CD4-positive, alpha-beta T cell treated with Interferon alpha-2 for 1 hour (primary cell): ENCODE measurements around the gene AIDA.
A peak's percentile ranks its signal among the peaks of the same experiment; 100 is the strongest.
"Not testable (repeated sequence)": the region's sequence is repeated elsewhere in the genome, so short reads cannot be mapped to it uniquely, and the experiment has no call there.

Source experiments
- DNase-seq, 2 donors: peaks; one replicate each; pipeline ENCODE4 v3.0.0-alpha.2; 2020 to 2022

AIDA gene, protein sequence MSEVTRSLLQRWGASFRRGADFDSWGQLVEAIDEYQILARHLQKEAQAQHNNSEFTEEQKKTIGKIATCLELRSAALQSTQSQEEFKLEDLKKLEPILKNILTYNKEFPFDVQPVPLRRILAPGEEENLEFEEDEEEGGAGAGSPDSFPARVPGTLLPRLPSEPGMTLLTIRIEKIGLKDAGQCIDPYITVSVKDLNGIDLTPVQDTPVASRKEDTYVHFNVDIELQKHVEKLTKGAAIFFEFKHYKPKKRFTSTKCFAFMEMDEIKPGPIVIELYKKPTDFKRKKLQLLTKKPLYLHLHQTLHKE

GRCh38 chr1:222712253-222713090, at the start of gene AIDA, which contains the start of gene BROX:
TSS of gene AIDA (minus strand) at chr1:222712491. CDS start at chr1:222712317, 174 bp downstream.
TSS of gene BROX (plus strand) at chr1:222712564. CDS start at chr1:222715700, 3,136 bp downstream.
- peak; percentile 91 to 95 for DNase-seq

- no peak for DNase-seq
Measured at GRCh38 chr1:222761083-222761482, 48.8 kb upstream of the AIDA start.

GRCh38 chr1:222759451-222760035, 47.3 kb upstream of the AIDA start:
- DNase-seq = no peak

DNA sequence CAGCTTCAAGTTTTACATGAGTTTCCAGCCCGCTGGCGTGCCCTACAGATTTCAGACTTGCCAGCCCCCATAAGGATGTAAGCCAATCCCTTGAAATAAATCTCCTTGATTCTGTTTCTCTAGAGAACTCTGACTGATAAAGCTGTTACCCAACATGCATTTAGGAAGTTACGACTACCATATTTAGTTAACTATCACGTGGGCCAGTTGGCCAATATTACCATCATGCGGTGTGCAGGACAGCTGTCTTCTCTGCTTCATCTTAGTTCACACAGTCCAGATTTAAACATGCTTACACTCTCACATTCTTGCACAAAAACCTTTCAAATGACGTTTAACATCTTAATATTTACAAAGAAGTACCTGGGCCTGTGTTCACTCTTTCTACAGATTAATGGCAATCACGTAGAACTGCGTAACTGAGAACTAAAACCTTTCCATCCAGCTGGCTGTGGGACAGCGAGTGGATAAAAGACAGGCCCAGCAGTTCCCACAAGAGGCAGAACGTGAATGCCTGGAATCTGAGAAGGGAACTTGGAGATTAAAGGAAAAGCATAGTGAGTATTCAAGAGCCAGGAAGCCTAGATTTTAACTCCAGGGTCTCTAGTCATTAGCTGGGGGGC, 45.5 kb upstream of the AIDA start:
- DNase-seq = no peak

DNA sequence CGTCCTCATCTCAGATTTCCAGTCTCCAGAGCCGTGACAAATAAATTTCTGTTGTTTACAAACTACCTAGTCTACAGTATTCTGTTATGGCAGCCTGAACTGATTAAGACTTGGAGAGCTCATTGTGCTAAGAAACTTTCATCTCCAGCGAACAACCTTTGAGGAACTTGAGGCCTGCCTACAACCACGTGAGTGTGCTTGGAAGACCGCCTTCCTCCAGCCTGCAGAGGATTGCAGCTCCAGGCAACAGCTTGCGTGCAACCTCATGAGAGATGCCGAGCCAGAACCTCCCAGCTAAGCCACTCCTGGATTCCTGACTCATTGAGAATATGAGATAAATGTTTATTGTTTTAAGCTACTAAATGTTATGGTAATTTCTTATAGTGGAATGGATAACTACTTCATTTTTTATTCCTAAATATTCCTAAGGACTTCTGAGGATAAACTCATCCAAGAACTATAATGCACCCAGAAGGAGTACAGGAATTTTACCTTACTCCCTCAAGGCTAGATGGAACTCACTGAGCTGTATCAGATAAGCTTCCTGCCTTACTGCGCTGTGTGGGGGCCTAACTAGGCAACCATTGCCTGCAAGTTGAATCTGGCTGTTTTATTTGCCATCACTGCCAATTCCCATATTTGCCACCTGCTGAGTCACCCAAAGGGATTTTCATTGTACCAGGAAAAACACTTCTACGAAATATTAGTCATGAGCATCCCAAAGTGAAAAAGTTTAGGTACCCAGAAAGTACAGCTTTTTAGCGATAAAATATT, 42.3 kb upstream of the AIDA start:
- DNase-seq = no peak

DNA sequence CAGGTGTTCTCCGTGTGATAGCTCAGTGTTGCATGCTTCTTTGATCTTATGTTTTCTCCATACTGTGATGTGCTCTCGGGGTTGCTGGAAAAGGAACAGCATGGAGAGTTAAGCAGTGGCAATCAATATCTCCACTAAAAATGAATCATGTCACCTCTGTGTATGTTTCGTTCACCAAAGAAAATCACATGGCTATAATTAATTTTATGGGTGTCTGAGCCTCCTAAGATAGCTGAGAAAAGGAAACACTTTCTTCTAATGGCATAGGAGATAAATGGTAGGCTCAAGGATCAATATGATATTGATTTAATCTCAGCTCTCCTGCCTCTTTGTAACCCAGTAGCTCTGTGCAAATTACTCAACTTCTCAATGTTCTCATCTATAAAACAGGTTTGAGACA, 39.0 kb upstream of the AIDA start:
- DNase-seq = no peak

DNA sequence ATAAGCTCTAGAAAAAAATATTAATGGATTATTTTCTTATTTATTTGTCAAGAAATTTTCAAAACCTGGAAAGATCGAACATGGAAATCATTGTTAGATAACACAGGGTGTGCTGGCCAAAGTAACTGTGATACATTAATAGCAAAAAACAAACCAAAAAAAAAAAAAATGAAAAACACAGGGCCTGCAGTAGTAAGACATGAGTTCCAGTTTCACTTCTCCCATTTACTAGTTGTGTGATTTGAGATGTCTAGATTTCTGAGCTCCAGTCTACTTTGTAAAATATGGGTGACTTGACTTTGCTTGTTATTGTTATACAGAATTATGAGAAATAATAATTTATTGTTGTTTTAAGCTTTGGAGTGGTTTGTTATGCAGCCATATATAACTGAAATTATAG, 38.4 kb upstream of the AIDA start:
- DNase-seq = no peak

DNA sequence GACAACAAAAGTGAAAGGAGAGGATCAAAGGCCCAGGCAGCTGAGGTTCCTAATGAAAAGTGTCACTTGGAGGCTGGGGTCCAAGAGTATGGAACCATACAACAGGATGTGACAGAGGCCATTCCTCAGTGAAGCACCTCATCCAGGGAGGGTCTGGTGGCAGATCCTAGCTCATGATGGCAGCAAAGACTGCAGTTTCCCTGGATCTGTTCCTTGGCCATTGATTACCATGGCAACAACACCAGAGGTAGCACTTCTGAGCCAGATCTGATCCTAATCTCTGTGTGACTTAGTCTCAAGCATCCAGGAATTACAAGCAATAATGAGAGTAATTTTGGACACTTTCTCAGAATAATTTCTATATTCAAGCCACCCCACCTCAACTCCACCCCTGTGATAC, 37.6 kb upstream of the AIDA start:
- DNase-seq = no peak

DNA sequence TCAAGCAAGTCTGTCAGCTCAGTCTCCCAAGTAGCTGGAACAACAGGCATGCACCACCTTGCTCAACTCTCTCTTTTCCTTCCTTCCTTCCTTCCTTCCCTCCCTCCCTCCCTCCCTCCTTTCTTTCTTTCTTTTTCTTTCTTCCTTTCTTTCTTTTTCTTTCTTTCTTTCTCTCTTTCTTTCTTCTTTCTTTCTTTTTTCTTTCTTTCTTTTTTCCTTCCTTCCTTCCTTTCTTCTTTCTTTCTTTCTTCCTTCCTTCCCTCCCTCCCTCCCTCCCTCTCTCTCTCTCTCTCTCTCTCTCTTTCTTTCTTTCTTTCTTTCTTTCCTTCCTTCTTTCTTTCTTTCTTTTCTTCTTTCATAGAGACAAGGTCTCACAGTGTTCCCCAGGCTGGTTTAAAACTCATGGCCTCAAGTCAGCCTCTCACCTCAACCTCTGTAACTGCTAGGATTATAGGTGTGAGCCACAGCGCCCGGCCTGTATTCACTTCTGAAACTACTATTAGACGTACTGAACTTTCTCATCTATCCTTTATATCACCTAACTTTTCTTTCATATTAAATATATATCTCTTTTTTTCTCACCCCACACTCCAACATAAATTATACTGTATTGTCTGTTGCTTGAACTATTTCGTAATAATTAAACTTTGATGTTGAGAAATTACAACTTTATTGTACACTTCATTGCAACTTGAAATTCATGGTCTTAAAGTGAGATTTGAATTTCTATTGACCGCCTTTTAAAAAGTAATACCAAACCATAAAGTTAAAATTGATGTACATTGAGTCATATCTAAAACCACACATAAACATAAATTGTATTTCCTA, 29.6 kb upstream of the AIDA start:
- DNase-seq = not testable (repeated sequence)

GRCh38 chr1:222739929-222740328, 27.6 kb upstream of the AIDA start:
- no peak for DNase-seq

GRCh38 chr1:222739465-222739864, 27.2 kb upstream of the AIDA start:
- no peak for DNase-seq

GRCh38 chr1:222736972-222737371, 24.7 kb upstream of the AIDA start, which contains the start of gene FAM177B:
TSS of gene FAM177B (plus strand) at chr1:222737202. CDS start at chr1:222746546, 9,344 bp downstream.
- no peak for DNase-seq

GRCh38 chr1:222736470-222736869, 24.2 kb upstream of the AIDA start:
- no peak for DNase-seq

DNA sequence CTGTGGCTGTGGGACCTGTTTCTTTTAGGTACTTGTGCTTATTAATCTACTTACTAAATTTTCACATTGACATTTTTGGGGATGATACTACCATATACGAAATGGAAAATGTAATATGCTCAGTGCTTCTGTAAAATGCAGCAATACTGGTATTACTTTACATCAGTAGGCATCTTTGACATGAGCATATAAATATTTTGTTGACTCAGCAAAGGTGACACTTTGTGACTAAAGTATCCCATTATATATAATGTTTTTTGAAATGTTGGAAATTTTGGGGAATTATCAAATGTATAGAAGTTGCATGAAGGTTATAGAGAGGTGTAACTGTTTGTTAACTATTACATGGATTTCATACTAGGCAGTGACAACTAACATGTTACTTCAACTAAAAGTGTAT, 22.4 kb upstream of the AIDA start:
- no peak for DNase-seq

- no peak for DNase-seq
Measured at GRCh38 chr1:222732216-222733159, 20.2 kb upstream of the AIDA start.

- no peak for DNase-seq
Measured at GRCh38 chr1:222730866-222731265, 18.6 kb upstream of the AIDA start.

GRCh38 chr1:222728746-222729145, 16.5 kb upstream of the AIDA start:
- DNase-seq = no peak

DNA sequence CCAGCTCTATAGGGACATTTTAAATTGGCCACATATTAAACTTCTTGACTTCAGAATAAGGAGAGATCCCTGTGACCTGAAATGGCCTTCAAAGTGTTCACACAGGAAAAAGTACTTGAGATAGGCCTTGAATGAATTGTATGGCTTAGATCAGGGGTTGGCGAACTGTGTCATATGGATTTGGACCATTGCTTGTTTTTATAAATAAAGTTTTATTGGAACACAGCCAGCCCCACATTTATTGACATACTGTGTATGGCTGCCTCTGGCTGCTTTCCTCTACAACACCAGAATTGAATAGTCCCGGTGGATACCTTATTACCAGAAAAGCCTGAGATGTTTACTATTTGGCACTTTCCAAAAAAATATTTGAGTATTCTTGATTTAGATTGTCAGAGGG, 4.1 kb upstream of the AIDA start:
- DNase-seq = no peak

GRCh38 chr1:222713091-222713961, 1.0 kb upstream of the AIDA start:
- peak; percentile 95 for DNase-seq
